Measurements from ENCODE around the gene LIMS1.

- TF ChIP-seq CTCF (IDR thresholded peaks at IDR 0.05) (no peak), EZH2 (IDR thresholded peaks at IDR 0.05; ENCODE audit: borderline replicate concordance, insufficient read depth, low read depth, low read length, poor library complexity, severe bottlenecking) (no peak)
These were observed 38.8 kb downstream of the LIMS1 start for GRCh38 chr2:108573061-108573460.

All from B cell (primary cell).